ENCODE data around the gene NOPCHAP1. TPM values are rescaled to one million over a fixed set of nuclear protein-coding genes. Genes with fewer than 3 reads are reported as not detected.

NOPCHAP1 gene, protein sequence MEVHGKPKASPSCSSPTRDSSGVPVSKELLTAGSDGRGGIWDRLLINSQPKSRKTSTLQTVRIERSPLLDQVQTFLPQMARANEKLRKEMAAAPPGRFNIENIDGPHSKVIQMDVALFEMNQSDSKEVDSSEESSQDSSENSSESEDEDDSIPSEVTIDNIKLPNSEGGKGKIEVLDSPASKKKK
- 69.1 TPM for polyA plus RNA-seq (2013, experiment 1 of 2)
- 66.7 TPM for polyA plus RNA-seq (2013, experiment 2 of 2)

DNA sequence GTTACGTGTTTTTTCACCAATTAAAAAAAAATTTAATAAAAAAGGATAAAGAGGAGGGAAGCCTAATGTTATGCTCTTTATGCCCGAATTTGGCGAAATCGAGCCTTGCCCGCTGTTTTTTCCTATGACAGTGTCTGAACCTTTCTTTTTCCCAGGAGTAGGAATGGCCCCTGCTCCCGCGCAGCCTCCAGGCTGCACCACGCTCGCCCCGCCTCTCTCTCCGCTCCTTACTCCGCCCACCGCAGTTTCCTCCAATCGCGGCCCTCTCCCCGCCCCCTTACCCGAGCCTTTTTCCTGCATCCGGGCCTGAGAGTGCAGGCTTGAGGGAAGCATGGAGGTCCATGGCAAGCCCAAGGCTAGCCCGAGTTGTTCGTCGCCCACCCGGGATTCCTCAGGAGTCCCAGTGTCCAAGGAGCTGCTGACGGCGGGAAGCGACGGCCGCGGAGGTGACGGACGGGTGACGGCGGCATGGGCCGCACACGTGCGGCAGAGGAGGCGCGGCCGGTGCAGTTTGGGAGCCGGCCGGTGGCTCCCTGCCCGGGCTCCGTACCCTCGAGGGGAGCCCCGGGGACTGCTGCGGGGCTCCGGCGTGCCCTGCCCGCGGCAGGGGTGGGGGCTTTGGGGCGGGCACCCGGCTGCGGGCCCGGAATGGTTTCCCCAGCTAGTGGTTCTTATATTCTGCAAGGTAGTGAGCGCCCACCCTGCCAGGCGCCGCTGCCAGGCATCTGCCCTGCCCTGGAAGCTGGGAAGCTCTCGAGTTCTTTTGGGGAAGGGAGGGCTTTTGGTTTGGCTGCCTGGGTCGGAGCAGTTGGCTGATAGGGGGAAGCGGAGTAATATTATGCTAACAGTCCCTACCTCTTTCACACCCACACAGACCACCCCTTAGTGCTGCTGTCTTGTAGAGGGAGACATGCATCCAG is at the start of gene NOPCHAP1:
Gene NOPCHAP1 (plus strand): TSS at position 295 of the 920 bp plus-strand sequence. CDS start 37 bp downstream, at position 332.
- no peak within 1 kb of the TSS for H3K27ac ChIP-seq (ENCODE audit: low read depth, low read length)
- H4K5ac ChIP-seq (ENCODE audit: low read length): no peak within 1 kb of the TSS
- H3K9ac ChIP-seq (ENCODE audit: low read length): peak within 1 kb of the TSS; percentile 96

DNA sequence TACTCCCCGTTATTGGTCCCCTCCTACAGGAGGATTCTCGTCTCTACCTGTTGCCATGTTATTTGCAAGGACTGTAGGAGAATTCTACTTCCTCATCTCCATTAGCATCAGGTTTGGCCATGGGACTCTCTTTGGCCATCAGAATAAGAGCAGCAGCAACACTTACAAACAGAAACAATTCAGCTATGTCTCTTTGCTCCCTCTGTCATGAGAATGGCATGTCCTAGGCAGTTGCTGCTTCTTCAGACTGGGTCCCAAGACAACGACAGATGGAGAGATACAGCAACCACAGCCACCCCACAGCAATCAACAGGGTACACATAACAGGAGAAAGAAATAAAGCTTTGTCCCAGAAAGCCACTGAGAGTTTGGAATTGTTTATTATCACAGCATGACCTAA is 47.7 kb upstream of the NOPCHAP1 start:
- no peaks in the 10 kb centered on the region for H3K36me3 ChIP-seq (ENCODE audit: control insufficient read depth, insufficient read depth, low read length)
- no peak overlapping the region for H4K5ac ChIP-seq (ENCODE audit: low read length)
- H3K4me3 ChIP-seq (ENCODE audit: low read length): no peak overlapping the region
- no peaks in the 10 kb centered on the region for H3K79me1 ChIP-seq (ENCODE audit: low read length)
- peak; percentile 57 for DNase-seq
- no peak overlapping the region for H4K8ac ChIP-seq (ENCODE audit: low read depth, low read length)
- no peak overlapping the region for H3K4me2 ChIP-seq (ENCODE audit: low read length)
- H2BK5ac ChIP-seq (ENCODE audit: low read length): no peak overlapping the region
- WGBS (ENCODE audit: extremely low coverage, insufficient coverage, low lambda C conversion rate): no CpG with 5 or more reads among the region's 3 CpGs
- no peak overlapping the region for H2AK5ac ChIP-seq (ENCODE audit: low read length)
- H3K56ac ChIP-seq (ENCODE audit: low read length): no peak overlapping the region
- no peak overlapping the region for H3K4ac ChIP-seq (ENCODE audit: low read depth, low read length)
- no peaks in the 10 kb centered on the region for H3K4me1 ChIP-seq (ENCODE audit: control insufficient read depth, low read depth, low read length)
- H2BK15ac ChIP-seq (replicated peaks; ENCODE audit: low read depth): no peak overlapping the region
- H3K18ac ChIP-seq (ENCODE audit: low read length): no peak overlapping the region
- no peak overlapping the region for H3K27ac ChIP-seq (ENCODE audit: low read depth, low read length)
- no peak overlapping the region for H3K9ac ChIP-seq (ENCODE audit: low read length)
- H3K79me2 ChIP-seq (ENCODE audit: control insufficient read depth, insufficient read depth, low read length): no peaks in the 10 kb centered on the region
- no peak overlapping the region for H2BK120ac ChIP-seq (ENCODE audit: low read depth, low read length)
- H3K23ac ChIP-seq (ENCODE audit: low read length): no peak overlapping the region
- H3K27me3 ChIP-seq (ENCODE audit: insufficient read depth, low read length, poor library complexity): no peaks in the 10 kb centered on the region

More for the DNA sequence above, at the start of gene NOPCHAP1:
- DNase-seq: peak; percentile 95
- H3K4me1 ChIP-seq (ENCODE audit: control insufficient read depth, low read depth, low read length): peaks cover 2% of the 10 kb centered on the region
- peak within 1 kb of the TSS; percentile 26 for H3K4ac ChIP-seq (ENCODE audit: low read depth, low read length)
- peaks cover 19% of the 10 kb centered on the region for H3K79me2 ChIP-seq (ENCODE audit: control insufficient read depth, insufficient read depth, low read length)
- no peaks in the 10 kb centered on the region for H3K27me3 ChIP-seq (ENCODE audit: insufficient read depth, low read length, poor library complexity)
- WGBS (ENCODE audit: extremely low coverage, insufficient coverage, low lambda C conversion rate): no CpG with 5 or more reads among the region's 59 CpGs
- H4K8ac ChIP-seq (ENCODE audit: low read depth, low read length): peak within 1 kb of the TSS; percentile 83
- H2BK5ac ChIP-seq (ENCODE audit: low read length): peak within 1 kb of the TSS; percentile 81
- H2BK15ac ChIP-seq (replicated peaks; ENCODE audit: low read depth): no peak within 1 kb of the TSS
- H3K4me2 ChIP-seq (ENCODE audit: low read length): peak within 1 kb of the TSS; percentile 66
- no peak within 1 kb of the TSS for H3K23ac ChIP-seq (ENCODE audit: low read length)
- no peaks in the 10 kb centered on the region for H3K36me3 ChIP-seq (ENCODE audit: control insufficient read depth, insufficient read depth, low read length)
- H3K56ac ChIP-seq (ENCODE audit: low read length): peak within 1 kb of the TSS; percentile 99
- H2AK5ac ChIP-seq (ENCODE audit: low read length): no peak within 1 kb of the TSS
- H3K4me3 ChIP-seq (ENCODE audit: low read length): peak within 1 kb of the TSS; percentile 95
- peaks cover 8% of the 10 kb centered on the region for H3K79me1 ChIP-seq (ENCODE audit: low read length)
- H2BK120ac ChIP-seq (ENCODE audit: low read depth, low read length): no peak within 1 kb of the TSS
- H3K18ac ChIP-seq (ENCODE audit: low read length): peak within 1 kb of the TSS; percentile 65

DNA sequence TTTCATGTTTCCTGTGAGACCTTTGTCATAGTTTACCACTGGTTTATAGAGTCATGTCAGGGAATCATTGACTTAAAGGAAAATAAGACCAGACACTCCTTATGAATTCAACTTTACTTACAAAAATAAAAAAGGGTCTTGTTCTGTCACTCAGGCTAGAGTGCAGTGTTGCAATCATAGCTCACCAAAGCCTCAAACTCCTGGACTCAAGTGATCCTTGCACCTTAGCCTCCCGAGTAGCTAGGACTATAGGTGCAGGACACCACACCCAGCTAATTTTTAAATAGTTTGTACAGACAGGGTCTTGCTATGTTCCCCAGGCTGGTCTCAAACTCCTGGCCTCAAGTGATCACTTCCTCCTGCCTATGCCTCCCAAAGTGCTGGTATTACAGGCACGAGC is 47.0 kb upstream of the NOPCHAP1 start:
- WGBS (ENCODE audit: extremely low coverage, insufficient coverage, low lambda C conversion rate): no CpG with 5 or more reads among the region's 2 CpGs
- Histone ChIP-seq H2BK15ac (replicated peaks; ENCODE audit: low read depth) (no peak overlapping the region), H3K23ac (ENCODE audit: low read length) (no peak overlapping the region), H3K4me2 (ENCODE audit: low read length) (no peak overlapping the region), H3K18ac (ENCODE audit: low read length) (no peak overlapping the region), H3K27ac (ENCODE audit: low read depth, low read length) (no peak overlapping the region), H2AK5ac (ENCODE audit: low read length) (no peak overlapping the region), H3K4me3 (ENCODE audit: low read length) (no peak overlapping the region), H4K8ac (ENCODE audit: low read depth, low read length) (no peak overlapping the region), H2BK120ac (ENCODE audit: low read depth, low read length) (no peak overlapping the region), H3K36me3 (ENCODE audit: control insufficient read depth, insufficient read depth, low read length) (no peaks in the 10 kb centered on the region), H3K79me1 (ENCODE audit: low read length) (no peaks in the 10 kb centered on the region), H3K27me3 (ENCODE audit: insufficient read depth, low read length, poor library complexity) (no peaks in the 10 kb centered on the region), H3K56ac (ENCODE audit: low read length) (no peak overlapping the region), H3K79me2 (ENCODE audit: control insufficient read depth, insufficient read depth, low read length) (no peaks in the 10 kb centered on the region), H2BK5ac (ENCODE audit: low read length) (no peak overlapping the region), H3K4me1 (ENCODE audit: control insufficient read depth, low read depth, low read length) (no peaks in the 10 kb centered on the region), H4K5ac (ENCODE audit: low read length) (no peak overlapping the region), H3K9ac (ENCODE audit: low read length) (no peak overlapping the region), H3K4ac (ENCODE audit: low read depth, low read length) (no peak overlapping the region)
- DNase-seq: no peak

DNA sequence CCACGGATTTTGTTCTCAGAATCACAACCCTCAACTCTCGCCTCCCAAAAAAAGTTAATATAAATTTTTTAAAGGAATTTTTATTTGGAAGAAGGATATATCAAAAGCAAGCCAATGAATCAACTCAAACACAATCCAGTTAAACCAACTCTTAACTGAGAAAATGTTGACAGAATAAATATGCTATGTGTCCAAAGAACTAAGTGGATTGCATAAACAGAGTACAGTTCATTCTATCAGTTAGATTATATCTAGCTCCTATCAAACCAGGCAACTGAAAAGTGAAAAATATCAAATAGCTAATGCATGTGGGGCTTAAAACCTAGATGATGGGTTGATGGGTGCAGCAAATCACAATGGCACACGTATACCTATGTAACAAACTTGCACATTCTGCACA is 44.7 kb upstream of the NOPCHAP1 start:
- Histone ChIP-seq H3K79me1 (ENCODE audit: low read length) (no peaks in the 10 kb centered on the region), H3K18ac (ENCODE audit: low read length) (no peak overlapping the region), H3K79me2 (ENCODE audit: control insufficient read depth, insufficient read depth, low read length) (no peaks in the 10 kb centered on the region), H3K27ac (ENCODE audit: low read depth, low read length) (no peak overlapping the region), H2BK120ac (ENCODE audit: low read depth, low read length) (no peak overlapping the region), H2BK15ac (replicated peaks; ENCODE audit: low read depth) (no peak overlapping the region), H4K5ac (ENCODE audit: low read length) (no peak overlapping the region), H3K4ac (ENCODE audit: low read depth, low read length) (no peak overlapping the region), H2BK5ac (ENCODE audit: low read length) (no peak overlapping the region), H3K4me3 (ENCODE audit: low read length) (no peak overlapping the region), H2AK5ac (ENCODE audit: low read length) (no peak overlapping the region), H4K8ac (ENCODE audit: low read depth, low read length) (no peak overlapping the region), H3K36me3 (ENCODE audit: control insufficient read depth, insufficient read depth, low read length) (no peaks in the 10 kb centered on the region), H3K9ac (ENCODE audit: low read length) (no peak overlapping the region), H3K4me2 (ENCODE audit: low read length) (no peak overlapping the region), H3K27me3 (ENCODE audit: insufficient read depth, low read length, poor library complexity) (no peaks in the 10 kb centered on the region), H3K56ac (ENCODE audit: low read length) (no peak overlapping the region), H3K23ac (ENCODE audit: low read length) (no peak overlapping the region), H3K4me1 (ENCODE audit: control insufficient read depth, low read depth, low read length) (no peaks in the 10 kb centered on the region)
- DNase-seq: no peak
- whole genome bisulfite sequencing (ENCODE audit: extremely low coverage, insufficient coverage, low lambda C conversion rate): 100% methylated on average over 2 of the region's 3 CpGs

DNA sequence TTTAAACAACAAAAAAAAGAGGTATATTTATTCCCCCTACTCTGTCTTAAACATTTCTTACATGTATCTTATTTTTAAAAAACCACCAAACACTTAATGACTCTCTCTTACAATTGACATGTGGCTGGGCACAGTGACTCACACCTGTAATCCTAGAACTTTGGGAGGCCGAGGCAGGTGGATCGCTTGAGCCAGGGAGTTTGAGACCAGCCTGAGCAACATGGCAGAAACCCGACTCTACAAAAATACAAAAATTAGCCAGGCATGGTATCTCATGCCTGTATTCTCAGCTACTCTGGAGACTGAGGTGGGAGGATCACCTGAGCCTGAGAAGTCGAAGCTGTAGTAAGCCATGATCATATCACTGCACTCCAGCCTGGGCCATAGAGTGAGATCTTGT is 44.0 kb upstream of the NOPCHAP1 start:
- no peak for DNase-seq
- Histone ChIP-seq H3K18ac (ENCODE audit: low read length) (no peak overlapping the region), H3K4me1 (ENCODE audit: control insufficient read depth, low read depth, low read length) (no peaks in the 10 kb centered on the region), H3K36me3 (ENCODE audit: control insufficient read depth, insufficient read depth, low read length) (no peaks in the 10 kb centered on the region), H3K79me2 (ENCODE audit: control insufficient read depth, insufficient read depth, low read length) (no peaks in the 10 kb centered on the region), H3K9ac (ENCODE audit: low read length) (no peak overlapping the region), H3K4me3 (ENCODE audit: low read length) (no peak overlapping the region), H2BK5ac (ENCODE audit: low read length) (no peak overlapping the region), H2BK15ac (replicated peaks; ENCODE audit: low read depth) (no peak overlapping the region), H3K27me3 (ENCODE audit: insufficient read depth, low read length, poor library complexity) (no peaks in the 10 kb centered on the region), H3K56ac (ENCODE audit: low read length) (no peak overlapping the region), H2AK5ac (ENCODE audit: low read length) (no peak overlapping the region), H2BK120ac (ENCODE audit: low read depth, low read length) (no peak overlapping the region), H3K4me2 (ENCODE audit: low read length) (no peak overlapping the region), H3K4ac (ENCODE audit: low read depth, low read length) (no peak overlapping the region), H3K79me1 (ENCODE audit: low read length) (no peaks in the 10 kb centered on the region), H4K5ac (ENCODE audit: low read length) (no peak overlapping the region), H3K23ac (ENCODE audit: low read length) (no peak overlapping the region), H3K27ac (ENCODE audit: low read depth, low read length) (no peak overlapping the region), H4K8ac (ENCODE audit: low read depth, low read length) (no peak overlapping the region)
- WGBS (ENCODE audit: extremely low coverage, insufficient coverage, low lambda C conversion rate): no CpG with 5 or more reads among the region's 4 CpGs
